Esophagus muscularis mucosa (tissue), 4 donors: ENCODE results near the gene GSG1L.

Experiments
- CTCF ChIP-seq, 3 experiments: fragments of 200-600 bp in 2 of 3; fragments of 450-650 bp in 1 of 3; sonication (generic) in 2 of 3; IDR thresholded peaks; one replicate each; pipeline ENCODE4 v1.5.1; 2017 to 2019; ENCODE audit warnings: antibody characterized with exemption in 3 of 3, mild to moderate bottlenecking in 2 of 3, moderate library complexity in 1 of 3
- EP300 ChIP-seq: sonication (generic); formaldehyde crosslinking; IDR thresholded peaks from one replicate; pipeline ENCODE4 v1.6.1; 2017; ENCODE audit warnings: antibody characterized with exemption
- POLR2AphosphoS5 ChIP-seq, 2 donors: sonication (generic); formaldehyde crosslinking; IDR thresholded peaks; one replicate each; pipeline ENCODE4 v1.6.1; 2017; ENCODE audit warnings: antibody characterized with exemption in 2 of 2

GRCh38 chr16:27961296-27961620 is 102.3 kb downstream of the GSG1L start:
- TF ChIP-seq CTCF (IDR thresholded peaks at IDR 0.05) = no peak
- TF ChIP-seq EP300 = no peak
- TF ChIP-seq POLR2AphosphoS5 (IDR thresholded peaks at IDR 0.05) = no peak
